ENCODE data around the gene C11orf21.
"Not testable (repeated sequence)": the region's sequence is repeated elsewhere in the genome, so short reads cannot be mapped to it uniquely, and the experiment has no call there.

C11orf21 gene

DNA sequence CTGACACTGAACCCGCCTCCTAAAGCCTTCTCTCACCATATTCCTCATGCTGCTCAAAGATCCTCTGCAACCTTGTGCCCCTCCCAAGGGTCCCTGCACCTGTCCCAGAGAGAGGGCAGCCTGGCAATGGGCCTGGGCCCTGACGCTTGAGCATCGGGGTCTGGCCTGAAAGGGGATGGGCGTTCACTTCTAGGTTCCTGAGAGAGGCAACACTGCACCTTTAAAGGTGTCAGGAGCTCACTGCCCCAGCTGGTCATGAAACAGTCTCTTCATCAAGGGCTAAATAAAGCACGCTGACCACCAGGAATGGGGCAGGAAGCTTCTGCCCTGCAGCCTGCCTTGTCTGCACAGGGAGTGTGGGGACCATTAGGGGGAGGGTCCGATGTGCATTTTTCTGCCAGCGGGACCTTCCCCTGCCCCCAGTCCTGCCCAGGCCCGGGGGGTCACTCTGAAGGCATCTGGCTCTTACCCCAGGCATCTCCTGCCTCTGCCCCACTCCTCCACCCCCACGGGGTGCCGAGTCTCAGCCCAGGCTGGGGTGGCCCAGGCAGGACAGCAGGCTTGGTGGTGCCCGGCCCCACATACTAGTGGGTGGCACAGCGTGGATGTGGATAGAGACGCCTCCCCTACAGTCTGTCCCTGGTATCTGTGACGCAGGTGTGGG lies 3.5 kb downstream of the C11orf21 start:
- H3K4me3 ChIP-seq (ENCODE audit: low read depth, low read length), result no peak overlapping the region

DNA sequence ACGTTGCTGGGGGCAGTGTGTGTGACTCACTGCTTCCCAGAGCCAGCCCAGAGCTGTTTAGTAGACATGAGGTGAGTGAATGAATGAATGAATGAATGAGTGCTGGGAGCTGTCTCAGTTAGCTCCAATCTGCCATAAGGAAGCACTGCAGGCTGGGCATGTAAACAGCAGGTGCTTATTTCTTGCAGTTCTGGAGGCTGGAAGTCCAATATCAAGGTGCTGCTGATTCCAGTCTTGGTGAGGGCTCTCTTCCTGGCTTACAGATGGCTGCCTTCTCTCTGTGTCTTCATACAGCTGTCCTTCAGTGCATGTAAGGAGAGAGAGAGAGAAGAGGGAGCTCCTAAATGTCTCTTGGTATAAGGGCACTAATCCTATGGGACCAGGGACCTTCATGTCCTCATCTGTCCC lies 4.1 kb downstream of the C11orf21 start:
- H3K4me3 ChIP-seq (ENCODE audit: low read depth, low read length), result no peak overlapping the region

DNA sequence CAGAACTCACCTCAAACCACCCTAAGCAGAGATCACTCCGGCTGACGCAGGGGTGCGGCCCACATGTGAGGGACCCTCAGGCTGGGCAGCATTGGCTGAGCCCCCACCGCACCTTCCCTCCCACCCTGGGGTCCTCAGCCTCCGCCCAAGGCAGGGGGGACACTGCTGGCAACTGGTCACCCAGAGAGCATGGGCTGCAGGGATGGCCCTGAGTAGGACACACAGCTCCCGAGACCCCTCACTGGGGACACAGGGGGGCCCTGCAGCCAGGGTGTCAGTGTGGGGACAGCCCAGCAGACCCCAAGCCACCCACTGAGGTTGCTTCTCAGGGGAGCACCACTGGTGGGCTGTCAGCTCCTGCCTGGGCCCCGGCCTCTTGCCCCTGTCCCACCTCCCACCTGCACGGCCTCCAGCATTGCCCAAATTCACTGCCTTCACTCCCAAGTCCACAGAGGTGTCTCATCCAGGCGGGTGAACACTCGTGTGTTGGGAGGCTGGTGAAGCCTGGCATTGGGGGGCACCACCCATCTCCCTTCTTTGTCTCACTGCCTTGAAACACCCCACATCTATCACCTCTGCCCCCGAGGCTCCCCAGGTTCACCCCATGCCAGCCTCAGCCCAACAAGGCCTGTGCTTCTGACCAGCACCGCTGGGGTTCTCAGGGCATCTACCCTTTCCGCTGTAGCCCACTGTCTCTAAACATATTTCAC lies 4.7 kb downstream of the C11orf21 start:
- no peak overlapping the region for H3K4me3 ChIP-seq (ENCODE audit: low read depth, low read length)

DNA sequence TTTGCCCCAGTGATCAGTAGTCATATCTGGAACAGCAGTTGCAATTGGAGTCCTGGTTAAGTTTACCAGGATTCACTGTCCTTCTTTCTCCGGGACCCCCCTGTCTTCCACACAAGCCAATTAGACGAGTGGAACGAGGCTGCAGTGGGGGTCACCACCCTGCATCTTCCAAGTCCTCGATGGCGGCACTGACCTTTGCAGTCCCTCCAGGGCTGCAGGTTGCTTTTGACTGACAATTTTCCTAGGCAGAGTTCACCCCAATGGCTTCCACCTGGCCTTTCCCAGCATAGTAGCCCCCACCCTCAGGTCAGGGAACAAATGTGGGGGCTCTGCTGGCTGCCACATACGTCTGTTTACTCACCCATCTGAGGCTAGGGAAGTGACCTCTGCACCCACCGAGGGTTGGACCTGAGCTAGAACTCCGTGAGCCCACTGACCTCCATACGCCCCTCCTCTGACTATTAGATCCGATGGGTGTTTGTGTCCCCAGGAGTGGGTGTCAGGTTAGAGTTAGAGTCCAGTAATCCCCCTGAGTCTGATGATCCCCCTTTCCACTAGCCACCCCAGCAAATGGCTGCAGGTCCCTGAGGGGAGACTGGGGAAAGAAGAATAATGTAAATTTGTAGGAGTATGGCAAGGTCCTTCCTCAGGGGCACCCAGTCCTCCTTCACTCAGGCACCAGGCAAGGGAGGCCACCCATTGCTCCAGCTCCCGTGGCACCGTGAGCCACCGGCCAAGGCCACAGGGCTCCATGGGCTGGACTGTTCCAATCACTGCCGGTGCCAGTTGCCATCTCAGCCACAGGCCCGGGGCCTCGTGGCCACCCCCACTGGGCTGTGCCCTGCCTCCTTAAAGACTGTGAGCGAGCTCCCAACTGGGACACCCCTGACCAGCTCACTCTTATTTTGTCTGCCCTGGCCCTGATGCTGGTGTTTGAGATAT lies 5.5 kb downstream of the C11orf21 start:
- H3K4me3 ChIP-seq (ENCODE audit: low read depth, low read length), result no peak overlapping the region

DNA sequence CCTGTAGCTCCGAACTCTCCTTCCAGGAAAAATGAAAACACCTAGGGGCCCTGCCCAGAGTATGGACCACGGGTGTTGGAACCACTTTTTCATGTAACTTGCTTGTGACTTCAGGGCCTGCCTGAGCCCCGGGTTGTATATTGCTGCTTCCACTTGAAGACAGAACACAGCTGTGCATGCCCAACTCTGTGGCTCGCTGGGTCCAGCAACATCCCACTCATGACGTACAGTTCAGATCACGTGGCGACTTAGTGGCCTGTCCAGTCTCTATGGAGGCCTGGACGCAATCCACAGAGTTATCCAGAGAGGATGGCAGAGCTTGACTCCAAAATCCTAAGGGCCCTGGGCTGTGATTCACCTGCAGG lies 6.8 kb downstream of the C11orf21 start:
- H3K4me3 ChIP-seq (ENCODE audit: low read depth, low read length), result no peak overlapping the region

DNA sequence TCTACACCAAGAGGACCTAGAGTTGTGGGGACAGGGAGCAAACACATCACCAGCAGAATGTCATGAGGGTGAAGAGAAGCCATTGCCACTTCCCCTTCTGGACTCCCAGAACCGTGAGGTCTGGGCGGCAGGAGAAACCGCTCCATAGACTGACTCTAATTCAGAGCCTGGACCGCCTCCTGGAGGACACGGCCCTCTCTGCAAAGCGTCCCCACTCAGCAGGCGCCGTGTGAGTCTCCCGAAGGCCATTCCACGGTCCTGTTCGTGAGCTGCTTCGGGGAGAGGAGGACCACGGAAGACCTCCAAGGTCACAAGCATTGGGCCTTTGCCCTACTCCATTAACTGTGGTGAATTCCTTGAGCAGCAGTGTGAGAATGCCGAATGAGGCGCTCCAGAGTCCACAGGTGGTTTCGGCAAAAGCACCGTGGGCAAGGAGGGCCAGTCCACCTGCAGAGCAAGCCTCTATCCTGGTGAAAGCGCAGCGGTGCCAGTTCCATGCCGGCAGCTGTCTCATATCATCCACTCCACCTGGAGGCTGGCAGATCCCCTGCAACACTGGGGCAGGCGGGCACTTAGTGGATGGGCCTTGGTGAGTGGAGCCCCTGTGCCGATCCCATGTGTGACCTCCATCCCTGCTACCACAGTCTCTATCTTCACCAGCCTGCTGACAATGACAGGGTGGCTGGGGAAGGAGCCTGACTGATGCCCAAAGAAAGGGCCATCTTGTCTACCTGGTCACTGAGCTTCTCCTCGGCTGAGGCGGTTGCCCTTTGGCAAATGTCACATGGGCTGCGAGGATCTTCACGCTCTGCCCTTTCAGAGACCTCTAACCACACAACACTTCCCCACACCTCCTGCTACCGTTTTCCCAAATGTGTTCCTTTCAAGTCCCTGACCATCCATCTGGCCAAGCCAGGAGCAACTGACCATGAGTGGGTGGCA lies 7.5 kb downstream of the C11orf21 start:
- no peak overlapping the region for H3K4me3 ChIP-seq (ENCODE audit: low read depth, low read length)

DNA sequence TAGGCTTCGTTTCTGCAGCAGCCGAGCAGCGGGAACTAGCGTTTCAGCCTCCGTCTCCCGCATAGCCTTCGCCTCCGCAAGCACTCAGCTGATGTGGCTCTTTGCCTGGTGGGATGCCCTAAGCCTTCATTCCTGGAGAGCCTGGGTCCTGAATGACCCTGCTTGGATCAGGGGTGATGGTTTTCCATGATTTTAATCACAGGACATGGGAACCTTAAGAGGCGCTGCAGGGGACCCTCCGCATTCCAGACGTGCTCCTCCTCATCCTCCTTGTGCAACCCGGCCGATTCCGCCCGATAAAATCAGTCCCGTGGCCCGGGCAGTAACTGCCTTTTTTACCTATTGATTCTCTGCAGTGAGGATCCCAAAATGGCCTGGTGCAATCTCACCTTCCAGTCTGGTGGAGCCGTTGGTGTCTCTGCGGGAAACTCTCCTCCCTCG lies 8.2 kb downstream of the C11orf21 start:
- no peak overlapping the region for H3K4me3 ChIP-seq (ENCODE audit: low read depth, low read length)

DNA sequence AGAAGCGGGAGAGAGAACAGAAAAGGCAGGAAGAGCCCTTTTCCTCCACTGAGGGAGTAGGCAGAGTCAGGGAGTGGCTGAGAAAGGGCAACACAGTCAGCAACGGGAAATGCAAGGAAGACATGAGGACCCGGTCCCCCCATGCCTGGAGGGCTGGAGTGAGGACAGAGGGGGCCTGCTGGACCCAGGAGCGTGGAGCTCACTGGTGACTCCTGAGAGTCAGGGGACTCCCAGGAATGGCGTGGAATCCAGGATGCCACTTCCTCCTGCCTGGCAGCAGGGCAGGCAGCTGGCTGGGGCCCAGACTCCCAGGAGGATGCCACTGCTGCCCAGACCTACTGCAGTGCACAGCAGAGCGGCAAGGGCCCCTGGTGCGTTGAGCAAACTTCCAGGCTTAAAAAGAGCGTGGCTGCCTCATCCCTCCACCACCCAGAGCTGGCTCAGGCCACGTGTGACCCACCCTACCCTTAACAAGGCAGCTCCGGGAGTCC lies 11.3 kb downstream of the C11orf21 start:
- no peak overlapping the region for H3K4me3 ChIP-seq (ENCODE audit: low read depth, low read length)

DNA sequence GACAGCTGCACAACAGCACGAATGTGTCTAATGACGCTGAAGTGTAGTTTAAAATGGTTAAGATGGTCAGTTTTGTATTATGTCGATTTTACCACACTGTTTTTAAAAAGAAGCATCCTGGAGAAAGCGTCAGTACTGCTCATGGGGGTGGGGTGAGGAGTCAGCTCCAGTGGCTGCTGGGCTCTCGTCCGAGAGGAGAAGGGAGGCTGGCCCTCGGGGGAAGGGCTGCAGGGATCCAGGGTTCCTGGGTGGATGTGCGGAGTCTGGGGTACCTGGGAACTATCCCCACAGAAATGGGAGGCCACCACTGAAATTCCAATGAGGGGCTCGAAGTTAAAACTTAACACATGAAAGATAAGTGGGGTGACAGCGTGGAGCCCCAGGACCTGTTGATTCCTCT lies 11.9 kb downstream of the C11orf21 start:
- no peak overlapping the region for H3K4me3 ChIP-seq (ENCODE audit: low read depth, low read length)

DNA sequence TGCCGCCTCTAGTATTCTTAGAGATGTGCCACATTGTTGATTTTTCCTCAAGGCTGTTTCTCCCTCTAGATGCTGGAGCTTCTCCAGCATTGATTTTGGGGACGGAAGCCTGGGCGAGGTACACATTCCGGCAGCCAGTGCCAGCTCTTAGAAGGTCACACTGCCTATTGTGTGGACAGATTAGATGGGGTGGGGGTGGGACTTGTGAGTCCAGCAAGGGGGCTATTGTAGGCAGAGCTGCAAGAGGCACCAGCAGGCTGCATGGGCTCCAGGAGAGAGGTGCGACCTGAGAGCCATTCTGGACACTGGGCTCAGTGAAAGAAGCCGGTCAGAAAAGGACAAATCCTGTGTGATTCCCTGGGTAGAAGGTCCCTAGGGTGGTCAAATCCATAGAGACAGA lies 12.4 kb downstream of the C11orf21 start:
- no peak overlapping the region for H3K4me3 ChIP-seq (ENCODE audit: low read depth, low read length)

DNA sequence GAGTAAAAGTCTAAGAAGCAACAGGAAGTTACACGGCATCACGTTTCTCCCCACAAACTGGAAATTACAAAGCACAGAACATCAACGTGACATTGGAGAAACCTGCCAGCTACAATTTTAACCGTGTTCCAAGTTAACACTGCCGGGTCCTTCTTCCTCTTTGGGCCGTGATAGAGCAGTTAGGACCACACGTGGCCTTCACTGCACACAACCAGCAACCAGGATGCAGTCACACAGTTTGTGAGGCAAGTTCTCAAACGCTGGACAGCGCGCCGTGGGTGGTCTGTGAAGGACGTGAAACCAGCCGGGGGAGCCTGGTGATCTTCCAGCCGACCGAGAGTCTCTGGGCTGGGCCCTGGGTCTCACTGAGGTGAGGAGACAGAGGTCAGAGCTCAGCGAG lies 14.6 kb downstream of the C11orf21 start:
- H3K4me3 ChIP-seq (ENCODE audit: low read depth, low read length), result no peak overlapping the region

DNA sequence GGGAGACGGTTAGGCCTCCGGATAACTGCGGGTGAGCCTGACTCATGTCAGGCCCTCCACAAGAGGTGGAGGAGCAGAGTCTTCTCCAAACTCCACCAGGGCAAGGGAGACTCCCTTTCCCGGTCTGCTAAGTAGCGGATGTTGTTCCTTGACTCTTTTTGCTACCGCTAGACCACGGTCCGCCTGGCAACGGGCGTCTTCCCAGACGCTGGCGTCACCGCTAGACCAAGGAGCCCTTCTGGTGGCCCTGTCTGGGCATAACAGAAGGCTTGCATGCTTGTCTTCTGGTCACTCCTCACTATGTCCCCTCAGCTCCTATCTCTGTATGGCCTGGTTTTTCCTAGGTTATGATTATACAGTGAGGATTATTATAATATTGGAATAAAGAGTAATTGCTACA lies 15.4 kb downstream of the C11orf21 start:
- not testable (repeated sequence) for H3K4me3 ChIP-seq (ENCODE audit: low read depth, low read length)

DNA sequence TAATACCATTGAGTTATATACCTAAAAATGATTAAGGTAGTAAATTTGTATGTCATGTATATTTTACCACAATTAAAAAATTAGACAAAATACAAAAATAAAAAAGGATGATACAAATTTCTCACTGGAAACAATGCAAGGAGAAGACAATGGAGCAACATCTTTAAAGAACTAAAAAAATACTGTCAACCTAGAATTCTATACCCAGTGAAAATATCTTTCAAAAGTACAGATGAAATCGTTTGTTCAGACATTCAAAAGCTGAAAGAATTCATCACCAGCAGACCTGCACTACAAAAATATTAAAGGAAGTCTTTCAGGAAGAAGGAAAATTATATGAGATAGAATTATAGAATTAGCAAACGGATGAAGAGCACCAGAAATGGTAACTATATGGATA lies 21.5 kb downstream of the C11orf21 start:
- no peak overlapping the region for H3K4me3 ChIP-seq (ENCODE audit: low read depth, low read length)

DNA sequence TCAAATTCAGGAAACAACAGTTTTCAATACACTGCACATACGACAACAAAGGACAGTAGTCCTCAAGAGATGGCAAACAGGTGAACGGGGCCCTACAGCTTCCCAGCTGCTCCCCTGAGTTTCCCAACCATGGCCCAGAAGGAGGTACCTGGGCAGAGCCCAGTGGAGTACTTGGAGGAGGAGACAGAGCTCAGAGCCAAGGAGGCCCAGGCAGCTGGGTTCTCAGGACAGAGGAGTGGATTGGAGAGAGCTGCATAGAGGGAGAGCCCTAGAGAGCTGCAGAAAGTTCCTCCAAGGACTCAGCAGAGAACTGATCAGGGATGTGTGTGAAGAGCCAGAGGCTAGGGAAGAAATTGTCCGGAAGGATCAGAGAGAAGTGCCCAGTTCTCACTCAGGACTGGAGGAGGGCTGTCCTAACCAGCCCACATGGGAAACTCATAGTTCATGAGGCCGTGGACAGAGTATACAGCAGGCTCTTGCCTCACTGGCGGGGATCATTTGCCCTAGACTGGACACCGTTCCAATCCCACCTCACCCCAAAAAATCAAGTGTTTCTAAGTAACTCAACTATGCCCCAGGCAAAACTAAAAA lies 23.7 kb downstream of the C11orf21 start:
- H3K4me3 ChIP-seq (ENCODE audit: low read depth, low read length), result no peak overlapping the region

DNA sequence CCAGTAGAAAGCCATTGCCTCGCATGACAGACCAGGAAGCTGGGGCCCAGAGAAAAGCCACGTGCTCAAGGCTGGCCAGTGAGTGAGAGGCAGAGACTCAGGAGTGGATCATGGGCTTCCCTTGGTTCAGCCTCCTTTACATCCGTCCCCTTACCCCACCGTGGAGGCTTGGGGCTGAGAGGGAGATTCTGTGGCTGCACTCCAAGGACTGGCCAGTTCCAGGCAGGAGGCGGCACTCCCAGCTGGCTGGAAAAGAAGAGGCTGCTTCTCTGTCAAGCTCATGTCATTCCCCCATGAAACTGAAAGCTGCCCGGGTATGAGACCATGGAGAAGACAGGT lies 24.7 kb downstream of the C11orf21 start:
- no peak overlapping the region for H3K4me3 ChIP-seq (ENCODE audit: low read depth, low read length)

DNA sequence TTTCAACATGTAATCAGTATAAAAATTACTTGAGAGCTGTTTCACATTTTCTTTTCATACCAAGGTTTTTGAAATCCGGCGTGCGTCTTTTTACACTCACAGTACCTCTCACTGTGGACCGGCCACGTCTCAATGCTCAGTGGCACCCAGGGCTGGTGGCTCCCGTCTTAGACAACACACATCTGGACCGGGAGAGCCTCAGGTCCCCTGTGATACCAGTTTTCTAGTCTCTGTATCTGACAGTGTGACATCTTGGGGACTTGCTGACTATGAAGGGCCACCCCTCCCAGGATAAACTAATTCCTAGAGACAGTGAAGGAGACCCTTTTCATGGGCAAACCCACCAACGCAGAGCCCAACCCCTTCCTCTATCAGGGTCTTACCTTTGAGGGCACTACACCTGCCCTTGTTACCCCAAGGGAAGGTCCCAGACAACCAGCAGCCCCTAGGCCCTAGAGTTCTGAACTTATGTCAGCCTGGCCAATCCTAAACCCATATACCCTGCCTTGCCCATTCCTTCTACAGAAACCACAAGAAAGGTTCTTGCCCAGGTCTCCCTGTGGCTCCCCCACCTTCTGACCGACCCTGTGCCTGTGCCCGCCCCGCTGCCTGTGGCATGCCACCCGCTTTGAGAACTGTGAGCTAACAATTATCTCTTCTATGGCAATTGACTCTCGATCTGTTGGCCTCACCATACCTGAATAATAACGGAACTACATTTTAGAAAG lies 25.3 kb downstream of the C11orf21 start:
- no peak overlapping the region for H3K4me3 ChIP-seq (ENCODE audit: low read depth, low read length)

DNA sequence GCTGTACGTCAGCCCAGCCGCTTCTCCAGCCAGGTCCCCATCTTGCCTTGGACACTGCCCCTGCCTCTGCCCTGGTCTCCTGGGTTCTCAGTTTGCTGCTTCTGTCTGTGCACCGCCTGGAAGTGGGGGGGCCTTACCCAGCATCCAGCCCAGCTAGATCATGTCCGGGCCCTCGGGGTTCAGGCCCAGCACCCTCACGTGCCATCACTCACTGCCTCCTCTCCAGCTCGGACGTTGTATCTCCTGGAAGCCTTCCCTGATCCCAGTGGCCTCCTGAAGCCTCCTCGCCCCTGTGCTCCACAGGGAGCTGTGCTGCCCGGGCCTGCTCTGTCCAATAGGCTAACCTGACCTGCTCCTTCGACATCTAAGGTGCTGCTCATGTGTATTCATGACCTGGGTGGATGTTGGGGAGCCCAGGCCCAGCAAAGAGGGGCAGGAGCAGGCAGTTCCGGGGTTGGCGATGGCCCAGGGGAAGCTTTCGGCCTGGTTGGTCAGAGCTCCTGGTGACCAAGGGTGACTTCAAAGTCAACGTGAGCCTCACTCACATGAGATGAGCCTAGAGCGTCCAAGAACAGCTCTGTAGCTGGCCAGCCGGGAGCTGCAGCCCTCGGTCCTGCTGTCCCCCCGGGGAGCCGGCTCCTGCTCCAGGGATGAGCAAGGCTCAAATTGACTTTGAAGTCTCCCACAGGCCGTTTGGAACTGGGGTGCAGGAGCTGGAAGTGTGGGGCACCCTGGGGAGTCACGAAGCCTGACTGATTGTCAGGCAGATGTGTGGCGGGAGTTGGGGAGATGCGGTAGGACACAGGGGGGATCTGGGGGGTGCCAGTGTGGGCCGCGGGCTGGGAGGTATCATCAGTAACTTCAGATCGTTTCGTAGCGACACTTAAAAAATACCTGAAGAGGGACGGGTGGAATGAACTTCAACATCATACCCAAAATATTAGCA lies 26.1 kb downstream of the C11orf21 start:
- no peak overlapping the region for H3K4me3 ChIP-seq (ENCODE audit: low read depth, low read length)

DNA sequence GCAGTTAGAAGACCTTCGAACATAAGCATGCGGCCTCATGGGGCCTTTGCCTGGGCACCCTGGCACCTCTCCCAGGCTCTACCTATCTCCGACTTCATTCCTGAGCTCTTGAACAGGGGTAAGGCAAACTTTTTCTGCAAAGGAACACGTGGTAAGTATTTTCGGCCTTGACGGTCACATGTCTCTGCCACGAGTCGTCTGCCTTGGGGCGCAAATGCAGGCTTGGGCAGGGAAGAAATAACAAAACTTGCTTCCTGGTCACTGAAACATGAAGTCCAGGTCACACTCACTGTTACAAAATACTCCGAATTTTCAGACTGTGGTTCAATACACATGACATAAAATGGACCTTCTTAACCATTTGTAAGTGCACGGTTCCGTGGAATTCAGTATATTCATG lies 27.9 kb downstream of the C11orf21 start:
- no peak overlapping the region for H3K4me3 ChIP-seq (ENCODE audit: low read depth, low read length)

Measured in iPS-11a (cell line).